Stomach (tissue), 4 donors: Measurements from ENCODE around the gene SLC22A1.

Source experiments
- EP300 ChIP-seq: sonication (generic); formaldehyde crosslinking; IDR thresholded peaks from one replicate; pipeline ENCODE4 v1.6.1; 2017; ENCODE audit warnings: antibody characterized with exemption
- POLR2A ChIP-seq, 4 donors: fragments of 450-650 bp; IDR thresholded peaks; one replicate each; pipeline ENCODE4 v1.6.1; 2016; ENCODE audit warnings: antibody characterized with exemption in 4 of 4, control low read depth in 2 of 4, mild to moderate bottlenecking in 1 of 4, moderate library complexity in 1 of 4
- TF ChIP-seq, protein P1 (sequence below), 7 experiments: fragments of 450-650 bp in 4 of 7; fragments of 200-600 bp in 3 of 7; sonication (generic) in 3 of 7; IDR thresholded peaks; one replicate each; pipeline ENCODE4 v1.5.1; 2016 to 2019; ENCODE audit warnings: antibody characterized with exemption in 7 of 7, control low read depth in 2 of 7, mild to moderate bottlenecking in 1 of 7

DNA sequence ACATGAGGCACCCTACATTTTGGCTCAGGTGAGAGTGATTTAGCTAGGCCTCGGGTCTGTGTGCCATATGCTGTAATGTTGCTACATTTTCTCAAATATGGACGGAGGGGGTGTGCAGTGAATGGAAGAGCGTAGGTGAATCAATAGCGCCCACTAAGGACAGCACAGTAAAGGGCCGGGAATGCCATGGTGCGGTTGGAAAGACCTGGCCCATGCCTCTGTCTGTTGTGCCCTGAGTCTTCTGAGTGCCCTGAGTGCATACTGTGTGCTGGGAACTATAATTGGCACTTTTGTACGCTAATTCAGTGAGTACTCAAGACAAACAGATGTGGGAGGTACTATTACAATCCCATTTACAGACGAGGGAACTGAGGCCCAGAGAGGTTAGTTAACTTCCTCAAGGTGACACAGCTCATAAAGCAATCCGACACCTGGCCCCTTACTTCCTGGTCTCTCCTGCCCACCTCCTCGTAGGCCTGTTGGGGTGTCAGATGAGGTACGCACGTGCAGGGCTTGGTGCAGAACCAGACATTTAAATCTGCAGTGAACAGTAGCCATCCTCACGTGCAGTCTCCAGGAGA lies 17.3 kb downstream of the SLC22A1 start:
- no peak for TF ChIP-seq POLR2A (IDR thresholded peaks at IDR 0.05)
- TF ChIP-seq, protein P1, sequence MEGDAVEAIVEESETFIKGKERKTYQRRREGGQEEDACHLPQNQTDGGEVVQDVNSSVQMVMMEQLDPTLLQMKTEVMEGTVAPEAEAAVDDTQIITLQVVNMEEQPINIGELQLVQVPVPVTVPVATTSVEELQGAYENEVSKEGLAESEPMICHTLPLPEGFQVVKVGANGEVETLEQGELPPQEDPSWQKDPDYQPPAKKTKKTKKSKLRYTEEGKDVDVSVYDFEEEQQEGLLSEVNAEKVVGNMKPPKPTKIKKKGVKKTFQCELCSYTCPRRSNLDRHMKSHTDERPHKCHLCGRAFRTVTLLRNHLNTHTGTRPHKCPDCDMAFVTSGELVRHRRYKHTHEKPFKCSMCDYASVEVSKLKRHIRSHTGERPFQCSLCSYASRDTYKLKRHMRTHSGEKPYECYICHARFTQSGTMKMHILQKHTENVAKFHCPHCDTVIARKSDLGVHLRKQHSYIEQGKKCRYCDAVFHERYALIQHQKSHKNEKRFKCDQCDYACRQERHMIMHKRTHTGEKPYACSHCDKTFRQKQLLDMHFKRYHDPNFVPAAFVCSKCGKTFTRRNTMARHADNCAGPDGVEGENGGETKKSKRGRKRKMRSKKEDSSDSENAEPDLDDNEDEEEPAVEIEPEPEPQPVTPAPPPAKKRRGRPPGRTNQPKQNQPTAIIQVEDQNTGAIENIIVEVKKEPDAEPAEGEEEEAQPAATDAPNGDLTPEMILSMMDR (IDR thresholded peaks at IDR 0.05), result no peak
- TF ChIP-seq EP300, result no peak
